Lower leg skin (tissue), 4 donors: ENCODE data around the gene MAP6. TPM values are rescaled to one million over a fixed set of nuclear protein-coding genes. Genes with fewer than 3 reads are reported as not detected.

Experiments
- DNase-seq, 2 donors: peaks; one replicate each; pipeline ENCODE4 v3.0.0-alpha.2; 2019; ENCODE audit warnings: low spot score in 2 of 2
- H3K4me3 ChIP-seq: fragments of 200-600 bp; sonication (generic); 2 replicates; pipeline ENCODE4 v1.5.1; 2017; ENCODE audit warnings: mild to moderate bottlenecking, low read depth; ENCODE audit not compliant: poor library complexity, severe bottlenecking
- CTCF ChIP-seq, 3 donors: fragments of 450-650 bp; IDR thresholded peaks; one replicate each; pipeline ENCODE4 v1.5.1; 2016; ENCODE audit warnings: antibody characterized with exemption in 3 of 3, mild to moderate bottlenecking in 3 of 3, moderate library complexity in 2 of 3
- POLR2A ChIP-seq, 2 donors: fragments of 450-650 bp; IDR thresholded peaks; one replicate each; pipeline ENCODE4 v1.6.1; 2016 to 2017; ENCODE audit warnings: antibody characterized with exemption in 2 of 2, mild to moderate bottlenecking in 1 of 2, moderate library complexity in 1 of 2
- whole genome bisulfite sequencing, 2 donors: methylation state at CpG; one replicate each; pipeline ENCODE4 v1.1.5; 2018; 5-methylcytosine and 5-hydroxymethylcytosine counted together
- intact Hi-C: fragments of 100-400 bp; cut with DNase I; formaldehyde crosslinking; loops from one replicate; pipeline ENCODE4 v1.15.0; 2023; ENCODE audit warnings: low total_unique reads
- total RNA-seq, 4 donors: library from RNA; depleted of rRNA; stranded (reverse); fragments of >200 nt; gene quantifications; one replicate each; pipeline ENCODE4 v1.1.0, GENCODE V29; 2016

Gene MAP6
- total RNA-seq, 4 donors from 2014 or later = 3.1 to 16.1 (median 10.0) TPM

- intact Hi-C loops = no loop called here
- 75 to 76% methylated on average over 16 of the region's 16 CpGs for WGBS, 2 donors
- no peak overlapping the region for H3K4me3 ChIP-seq
- no peak for DNase-seq
- TF ChIP-seq CTCF (IDR thresholded peaks at IDR 0.05) (no peak), POLR2A (IDR thresholded peaks at IDR 0.05) (no peak)
Measured at GRCh38 chr11:75603791-75604736, 64.8 kb downstream of the MAP6 start.

GRCh38 chr11:75602951-75603350, 65.9 kb downstream of the MAP6 start:
- intact Hi-C loops = no loop called here
- no peak for DNase-seq
- no peak for TF ChIP-seq CTCF (IDR thresholded peaks at IDR 0.05)
- no peak for TF ChIP-seq POLR2A (IDR thresholded peaks at IDR 0.05)
- WGBS, 2 donors = 78 to 83% methylated on average over 8 of the region's 8 CpGs
- no peak overlapping the region for H3K4me3 ChIP-seq

GRCh38 chr11:75601494-75601893, 67.3 kb downstream of the MAP6 start:
- 90 to 94% methylated on average over 7 of the region's 7 CpGs for WGBS, 2 donors
- intact Hi-C loops = no loop called here
- no peak overlapping the region for H3K4me3 ChIP-seq
- no peak for TF ChIP-seq CTCF (IDR thresholded peaks at IDR 0.05)
- no peak for TF ChIP-seq POLR2A (IDR thresholded peaks at IDR 0.05)
- no peak for DNase-seq

- TF ChIP-seq POLR2A (IDR thresholded peaks at IDR 0.05) (no peak), CTCF (IDR thresholded peaks at IDR 0.05) (no peak)
- intact Hi-C loops = no loop called here
- no peak for DNase-seq
- no peak overlapping the region for H3K4me3 ChIP-seq
- 74 to 91% methylated on average over 3 of the region's 3 CpGs for WGBS, 2 donors
Measured at GRCh38 chr11:75600356-75600755, 68.5 kb downstream of the MAP6 start.

GRCh38 chr11:75598900-75599299, 69.9 kb downstream of the MAP6 start:
- H3K4me3 ChIP-seq = no peak overlapping the region
- TF ChIP-seq CTCF (IDR thresholded peaks at IDR 0.05) = no peak
- TF ChIP-seq POLR2A (IDR thresholded peaks at IDR 0.05) = no peak
- intact Hi-C loops = no loop called here
- WGBS, 2 donors = 86 to 89% methylated on average over 7 of the region's 7 CpGs
- no peak for DNase-seq
